Measurements from ENCODE around the gene LEP.
"Not testable (repeated sequence)": the region's sequence is repeated elsewhere in the genome, so short reads cannot be mapped to it uniquely, and the experiment has no call there.

LEP gene

GRCh38 chr7:128210590-128211570 lies 30.2 kb upstream of the LEP start:
- DNase-seq (ENCODE audit: low spot score) = no peak
- FAIRE-seq = no peak

DNA sequence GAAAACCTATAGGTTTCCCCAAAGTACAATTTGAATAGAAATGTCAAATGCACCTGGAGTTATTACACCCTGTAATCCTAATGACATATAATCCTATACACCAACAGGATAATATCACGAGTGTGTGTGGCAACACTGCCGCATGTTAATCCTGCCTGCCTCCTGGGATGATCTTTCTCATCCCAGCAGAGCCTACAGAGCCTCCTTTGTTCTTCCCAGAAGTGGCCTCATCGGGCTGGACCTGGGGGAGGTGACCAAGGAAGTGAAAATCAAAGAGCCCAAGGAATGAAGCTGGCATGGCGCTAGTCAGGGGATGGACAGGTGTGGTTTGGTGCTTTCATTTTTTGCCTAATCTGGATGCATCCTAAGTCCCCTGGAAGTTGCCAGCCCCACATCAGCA lies 29.5 kb upstream of the LEP start:
- DNase-seq (ENCODE audit: low spot score) (no peak), FAIRE-seq (no peak)

DNA sequence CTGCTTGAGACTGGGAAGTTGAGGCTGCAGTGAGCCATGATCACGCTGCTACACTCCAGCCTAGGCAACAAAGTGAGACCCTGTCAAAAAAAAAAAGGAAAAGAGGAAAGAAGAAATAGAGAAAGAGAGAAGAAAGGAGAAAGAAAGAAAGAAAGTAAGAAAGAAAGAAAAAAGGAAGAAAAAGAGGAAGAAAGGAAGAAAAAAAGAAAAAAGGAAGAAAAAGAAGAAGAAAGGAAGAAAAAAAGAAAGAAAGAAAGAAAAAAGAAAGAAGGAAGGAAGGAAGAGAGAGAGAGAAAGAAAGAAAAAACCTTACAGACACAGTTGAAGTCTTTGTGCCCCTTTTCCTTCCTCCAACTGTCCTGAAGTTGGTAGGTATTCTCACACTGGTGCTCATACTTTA lies 26.6 kb upstream of the LEP start:
- DNase-seq (ENCODE audit: low spot score) = no peak
- no peak for FAIRE-seq

- no peak for FAIRE-seq
Observed at GRCh38 chr7:128215281-128215680, 25.8 kb upstream of the LEP start.

DNA sequence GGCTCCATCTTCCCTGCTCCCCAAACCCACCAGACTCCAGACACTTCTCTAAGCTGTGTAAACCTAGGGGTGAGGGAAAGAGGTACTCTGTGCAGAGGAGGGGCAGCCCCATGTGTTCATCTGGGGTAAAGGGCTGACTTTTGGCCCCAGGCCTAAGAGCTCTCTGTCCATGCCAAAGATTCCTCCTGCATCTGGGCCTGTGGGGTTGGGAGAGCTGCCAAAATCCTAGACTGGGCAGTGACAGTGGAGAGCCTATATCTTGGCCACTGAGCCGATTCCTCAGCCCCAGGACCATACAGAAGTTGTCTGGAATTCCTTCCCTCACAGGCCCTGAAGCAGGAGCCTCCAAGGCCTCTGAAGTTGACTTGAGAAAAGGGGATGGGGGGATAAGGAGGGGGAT lies 25.3 kb upstream of the LEP start:
- no peak for FAIRE-seq
- no peak for DNase-seq (ENCODE audit: low spot score)

More at GRCh38 chr7:128215281-128215680, 25.8 kb upstream of the LEP start:
- no peak for DNase-seq (ENCODE audit: low spot score)

GRCh38 chr7:128217030-128217805 lies 23.9 kb upstream of the LEP start:
- DNase-seq (ENCODE audit: low spot score) (peak; percentile 61), FAIRE-seq (no peak)

DNA sequence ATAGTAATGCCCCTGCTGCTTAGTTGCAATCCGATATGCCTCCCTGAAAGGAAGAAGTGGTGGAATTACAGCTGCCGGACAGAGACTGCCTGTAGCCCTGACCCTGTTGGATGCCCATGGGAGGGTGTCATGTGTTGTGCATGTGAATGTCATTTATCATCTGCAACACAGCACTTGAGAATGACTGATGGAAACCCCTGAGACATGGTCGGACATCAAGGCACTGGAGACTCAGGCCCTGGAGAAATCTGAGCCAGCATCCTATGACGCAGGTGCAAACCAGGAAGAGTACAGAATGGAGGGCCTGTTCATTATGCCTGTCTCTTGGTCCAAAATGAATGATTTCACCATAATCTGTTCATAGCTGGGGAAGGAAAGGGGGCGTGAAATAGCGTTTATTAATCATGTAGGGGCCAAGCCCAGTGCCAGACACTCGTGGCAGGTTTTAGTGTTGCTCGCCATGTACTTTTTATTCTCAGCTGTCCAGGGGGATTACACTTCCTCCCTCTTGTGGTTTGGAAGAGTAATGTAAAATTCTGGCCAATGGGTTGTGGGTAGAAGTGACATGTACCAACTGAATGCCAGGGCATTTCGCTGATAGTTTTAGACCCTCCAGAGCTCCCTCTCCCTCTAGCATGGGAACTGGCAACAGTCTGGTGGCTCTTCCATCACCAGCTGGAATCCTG lies 23.0 kb upstream of the LEP start:
- no peak for DNase-seq (ENCODE audit: low spot score)
- no peak for FAIRE-seq

DNA sequence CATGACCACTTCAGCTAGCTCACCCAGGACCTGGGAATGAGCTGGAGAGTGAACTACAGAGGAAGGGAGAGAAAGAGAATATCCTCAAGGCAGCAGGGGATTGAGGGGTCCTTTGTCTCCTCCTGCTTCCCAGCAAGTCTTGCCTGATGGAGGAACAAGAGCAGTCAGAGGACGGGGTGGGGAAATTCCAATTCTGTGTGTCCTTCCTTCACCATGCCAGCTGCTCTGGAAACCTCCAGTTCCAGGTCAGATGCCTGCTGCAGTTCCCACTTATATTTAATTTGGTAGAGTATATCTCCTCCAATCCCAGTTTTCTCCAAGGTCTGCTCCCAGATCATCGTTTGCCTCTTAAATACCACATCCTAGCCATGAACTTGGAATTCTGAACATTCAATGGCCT lies 21.4 kb upstream of the LEP start:
- FAIRE-seq (no peak), DNase-seq (ENCODE audit: low spot score) (no peak)

DNA sequence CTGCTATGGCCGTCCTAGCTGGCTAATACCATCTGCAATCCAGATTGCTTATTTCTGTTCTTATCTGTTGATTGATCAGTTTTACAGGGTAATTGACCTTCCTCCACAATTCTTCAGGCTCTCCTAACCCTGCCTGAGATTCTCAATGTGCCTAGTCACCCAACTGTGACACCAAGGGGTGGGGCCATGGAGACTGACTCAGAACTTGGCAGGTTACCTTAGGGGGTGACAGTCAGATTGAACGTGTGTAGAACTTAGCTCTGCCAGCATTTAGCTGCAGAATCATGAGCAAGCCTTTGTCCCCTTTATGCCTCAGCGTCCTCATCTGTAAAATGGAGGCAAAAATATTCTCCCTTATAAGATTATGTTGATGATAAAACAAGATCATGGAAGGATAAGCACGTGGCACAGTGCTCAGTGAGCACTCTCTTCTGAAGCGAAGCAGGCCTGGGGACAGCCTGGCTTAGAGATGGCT lies 19.1 kb upstream of the LEP start:
- peak; percentile 83 for DNase-seq (ENCODE audit: low spot score)
- peak; percentile 83 for FAIRE-seq

DNA sequence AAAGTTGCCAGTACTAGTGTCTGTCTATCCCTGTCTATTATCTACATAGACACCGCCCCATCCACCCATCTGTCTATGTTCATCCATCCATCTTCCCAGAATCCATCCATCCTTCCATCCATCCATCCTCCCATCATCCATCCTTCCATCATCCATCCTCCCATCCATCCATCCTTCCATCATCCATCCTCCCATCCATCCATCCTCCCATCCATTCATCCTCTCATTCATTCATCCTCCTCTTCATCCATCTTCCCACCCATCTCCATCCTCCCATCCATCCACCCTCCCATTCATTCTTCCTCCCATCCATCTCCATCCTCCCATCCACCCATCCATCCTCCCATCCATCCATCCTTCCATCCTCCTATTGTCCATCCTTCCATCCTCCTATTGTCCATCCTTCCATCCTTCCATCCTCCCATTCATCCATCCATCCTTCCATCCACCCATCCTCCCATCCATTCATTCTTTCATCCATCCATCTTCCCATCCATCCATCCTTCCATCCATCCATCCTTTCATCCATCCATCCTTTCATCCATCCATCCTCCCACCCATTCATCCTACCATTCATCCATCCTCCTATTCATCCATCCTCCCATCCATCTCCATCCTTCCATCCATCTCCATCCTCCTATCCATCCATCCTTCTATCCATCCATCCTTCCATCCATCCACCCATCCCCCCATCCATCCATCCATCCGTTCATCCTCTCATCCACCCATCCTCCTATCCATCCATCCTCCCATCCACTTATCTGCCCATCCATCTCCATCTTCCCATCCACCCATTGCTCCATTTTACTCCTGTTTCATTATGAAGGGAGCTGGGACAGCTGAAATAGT lies 14.7 kb upstream of the LEP start:
- no peak for FAIRE-seq

GRCh38 chr7:128227271-128227670 lies 13.8 kb upstream of the LEP start:
- FAIRE-seq (no peak), DNase-seq (ENCODE audit: low spot score) (no peak)

More for the DNA sequence above, 14.7 kb upstream of the LEP start:
- no peak for DNase-seq (ENCODE audit: low spot score)

- DNase-seq (ENCODE audit: low spot score) = peak; percentile 37
- FAIRE-seq = no peak
Observed at GRCh38 chr7:128231021-128231420, 10.1 kb upstream of the LEP start.

DNA sequence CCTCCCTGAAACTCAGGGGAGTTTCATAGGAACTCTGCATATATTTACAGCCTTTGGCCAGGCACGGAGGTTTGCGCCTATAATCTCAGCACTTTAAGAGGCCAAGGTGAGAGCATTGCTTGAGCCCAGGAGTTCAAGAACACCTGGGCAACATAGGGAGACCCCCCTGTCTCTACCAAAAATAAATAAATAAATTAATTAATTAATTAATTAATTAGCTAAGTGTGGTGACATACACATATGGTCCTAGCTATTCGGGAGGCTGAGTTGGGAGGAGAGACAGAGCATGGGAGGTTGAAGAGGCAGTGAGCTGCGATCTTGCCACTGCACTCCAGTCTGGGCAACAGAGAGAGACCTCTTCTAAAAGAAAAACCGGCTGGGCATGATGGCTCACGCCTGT lies 9.4 kb upstream of the LEP start:
- no peak for DNase-seq (ENCODE audit: low spot score)
- FAIRE-seq = no peak

DNA sequence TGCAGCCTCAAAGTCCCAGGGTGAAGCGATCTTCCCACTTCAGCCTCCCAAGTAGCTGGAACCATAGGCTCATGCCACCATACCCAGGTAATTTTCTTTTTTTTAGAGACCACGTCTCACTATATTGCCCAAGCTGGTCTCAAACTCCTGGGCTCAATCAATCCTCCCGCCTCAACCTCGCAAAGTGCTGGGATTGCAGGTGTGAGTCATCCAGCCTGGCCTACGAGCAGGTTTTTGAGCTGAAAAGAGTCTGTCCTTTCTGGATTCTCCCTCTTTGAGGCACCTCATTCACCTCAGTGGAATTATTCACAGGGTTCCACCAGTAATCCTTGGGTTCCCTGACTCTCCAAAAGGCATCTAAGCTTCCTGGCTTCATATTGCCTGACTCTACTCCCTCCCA lies 7.6 kb upstream of the LEP start:
- no peak for DNase-seq (ENCODE audit: low spot score)
- no peak for FAIRE-seq

DNA sequence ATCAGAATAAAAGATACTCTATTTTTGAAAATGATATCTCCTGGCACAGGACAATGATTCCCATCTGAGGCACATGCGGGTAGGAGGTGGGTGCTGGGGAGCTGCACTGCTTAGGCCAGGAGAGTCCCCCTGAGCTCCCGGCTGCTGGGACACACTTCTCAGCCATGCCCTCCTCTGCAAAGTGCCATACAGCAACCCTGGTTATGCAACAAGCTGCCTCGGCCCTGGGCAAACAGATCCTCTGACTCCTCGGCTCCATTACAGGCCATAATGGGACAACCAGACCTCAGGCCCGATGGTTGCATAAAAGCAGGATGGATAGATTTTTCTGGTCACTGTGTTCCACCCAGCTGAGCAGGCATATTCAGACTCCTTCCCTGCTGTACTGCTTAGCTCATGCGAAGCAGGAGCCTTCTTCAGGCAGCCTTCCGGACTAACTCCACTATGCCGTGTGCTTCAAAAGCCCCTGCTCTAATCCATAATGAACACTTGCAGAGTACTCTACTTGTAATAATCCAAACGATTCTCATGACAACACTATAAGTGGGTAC lies 6.5 kb upstream of the LEP start:
- DNase-seq (ENCODE audit: low spot score) (no peak), FAIRE-seq (no peak)

DNA sequence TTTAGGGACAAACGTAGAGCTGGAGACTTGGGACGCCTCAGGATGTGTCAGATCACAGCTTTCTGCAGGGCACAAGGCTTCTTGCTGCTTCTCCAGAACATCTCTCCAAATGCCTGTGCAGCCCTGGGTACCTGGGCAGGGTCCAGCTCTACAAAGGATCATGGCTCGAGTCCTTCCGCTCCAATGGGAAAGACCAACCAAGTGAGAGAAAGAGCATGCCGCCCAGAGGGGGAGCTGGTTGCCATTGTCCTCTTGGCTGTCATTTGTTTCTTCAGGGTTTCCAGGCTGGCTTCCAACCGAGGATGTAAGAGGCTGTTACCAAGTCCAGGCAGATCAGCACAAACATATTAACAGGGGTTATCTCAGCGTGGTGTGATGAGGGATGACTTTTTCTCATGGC lies 5.6 kb upstream of the LEP start:
- DNase-seq (ENCODE audit: low spot score) = no peak
- no peak for FAIRE-seq

GRCh38 chr7:128236924-128237586 lies 4.0 kb upstream of the LEP start:
- DNase-seq (ENCODE audit: low spot score) (peak; percentile 79), FAIRE-seq (peak; percentile 21)

- DNase-seq (ENCODE audit: low spot score); FAIRE-seq: not testable (repeated sequence)
Observed at GRCh38 chr7:128239146-128239545, 1.9 kb upstream of the LEP start.

DNA sequence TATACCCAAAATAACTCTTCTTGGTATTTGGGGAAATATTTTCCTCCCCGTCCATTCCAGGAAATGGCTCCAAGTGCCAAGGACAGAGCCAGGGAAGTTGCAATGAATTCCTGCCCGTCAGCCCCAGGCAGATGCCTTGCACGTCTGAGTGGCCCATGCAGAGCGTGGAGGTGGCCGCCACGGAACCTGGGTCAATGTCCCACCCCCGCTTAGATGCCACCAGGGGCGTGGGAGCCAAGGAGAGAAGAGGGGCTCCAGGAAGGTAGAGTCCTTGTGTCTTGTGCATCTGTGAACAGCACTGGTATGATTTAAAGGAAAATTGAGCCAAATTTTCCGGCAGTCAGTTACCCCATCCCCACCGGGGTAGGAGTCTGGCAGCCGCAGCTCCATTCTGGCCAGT lies 1.6 kb downstream of the LEP start:
- DNase-seq (ENCODE audit: low spot score) (no peak), FAIRE-seq (no peak)

DNA sequence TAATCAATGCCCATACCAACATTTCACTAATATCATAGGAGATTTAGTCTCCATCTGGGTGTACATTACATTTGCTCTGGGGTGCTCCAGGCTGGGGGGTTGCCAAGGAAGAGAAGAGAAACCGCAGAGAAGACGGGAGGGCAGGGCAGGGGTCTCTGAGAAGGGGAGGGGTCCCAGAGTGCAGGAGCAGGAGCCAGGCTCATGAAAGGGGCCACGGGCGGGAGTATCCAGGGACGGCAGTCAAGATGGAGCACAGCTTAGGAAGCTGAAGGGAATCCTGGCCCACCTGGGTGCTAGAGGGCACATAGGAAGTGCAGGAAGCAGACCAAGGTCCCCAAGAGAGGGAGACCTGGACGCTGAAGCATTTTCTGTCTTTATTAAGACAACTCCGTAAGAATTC lies 2.2 kb downstream of the LEP start:
- DNase-seq (ENCODE audit: low spot score) (no peak), FAIRE-seq (no peak)

All from RCC 7860 (cell line).